Measurements from ENCODE around the gene PLXNA4.
"Not testable (repeated sequence)": the region's sequence is repeated elsewhere in the genome, so short reads cannot be mapped to it uniquely, and the experiment has no call there.

Gene PLXNA4, protein sequence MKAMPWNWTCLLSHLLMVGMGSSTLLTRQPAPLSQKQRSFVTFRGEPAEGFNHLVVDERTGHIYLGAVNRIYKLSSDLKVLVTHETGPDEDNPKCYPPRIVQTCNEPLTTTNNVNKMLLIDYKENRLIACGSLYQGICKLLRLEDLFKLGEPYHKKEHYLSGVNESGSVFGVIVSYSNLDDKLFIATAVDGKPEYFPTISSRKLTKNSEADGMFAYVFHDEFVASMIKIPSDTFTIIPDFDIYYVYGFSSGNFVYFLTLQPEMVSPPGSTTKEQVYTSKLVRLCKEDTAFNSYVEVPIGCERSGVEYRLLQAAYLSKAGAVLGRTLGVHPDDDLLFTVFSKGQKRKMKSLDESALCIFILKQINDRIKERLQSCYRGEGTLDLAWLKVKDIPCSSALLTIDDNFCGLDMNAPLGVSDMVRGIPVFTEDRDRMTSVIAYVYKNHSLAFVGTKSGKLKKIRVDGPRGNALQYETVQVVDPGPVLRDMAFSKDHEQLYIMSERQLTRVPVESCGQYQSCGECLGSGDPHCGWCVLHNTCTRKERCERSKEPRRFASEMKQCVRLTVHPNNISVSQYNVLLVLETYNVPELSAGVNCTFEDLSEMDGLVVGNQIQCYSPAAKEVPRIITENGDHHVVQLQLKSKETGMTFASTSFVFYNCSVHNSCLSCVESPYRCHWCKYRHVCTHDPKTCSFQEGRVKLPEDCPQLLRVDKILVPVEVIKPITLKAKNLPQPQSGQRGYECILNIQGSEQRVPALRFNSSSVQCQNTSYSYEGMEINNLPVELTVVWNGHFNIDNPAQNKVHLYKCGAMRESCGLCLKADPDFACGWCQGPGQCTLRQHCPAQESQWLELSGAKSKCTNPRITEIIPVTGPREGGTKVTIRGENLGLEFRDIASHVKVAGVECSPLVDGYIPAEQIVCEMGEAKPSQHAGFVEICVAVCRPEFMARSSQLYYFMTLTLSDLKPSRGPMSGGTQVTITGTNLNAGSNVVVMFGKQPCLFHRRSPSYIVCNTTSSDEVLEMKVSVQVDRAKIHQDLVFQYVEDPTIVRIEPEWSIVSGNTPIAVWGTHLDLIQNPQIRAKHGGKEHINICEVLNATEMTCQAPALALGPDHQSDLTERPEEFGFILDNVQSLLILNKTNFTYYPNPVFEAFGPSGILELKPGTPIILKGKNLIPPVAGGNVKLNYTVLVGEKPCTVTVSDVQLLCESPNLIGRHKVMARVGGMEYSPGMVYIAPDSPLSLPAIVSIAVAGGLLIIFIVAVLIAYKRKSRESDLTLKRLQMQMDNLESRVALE (N-terminal part only)

DNA sequence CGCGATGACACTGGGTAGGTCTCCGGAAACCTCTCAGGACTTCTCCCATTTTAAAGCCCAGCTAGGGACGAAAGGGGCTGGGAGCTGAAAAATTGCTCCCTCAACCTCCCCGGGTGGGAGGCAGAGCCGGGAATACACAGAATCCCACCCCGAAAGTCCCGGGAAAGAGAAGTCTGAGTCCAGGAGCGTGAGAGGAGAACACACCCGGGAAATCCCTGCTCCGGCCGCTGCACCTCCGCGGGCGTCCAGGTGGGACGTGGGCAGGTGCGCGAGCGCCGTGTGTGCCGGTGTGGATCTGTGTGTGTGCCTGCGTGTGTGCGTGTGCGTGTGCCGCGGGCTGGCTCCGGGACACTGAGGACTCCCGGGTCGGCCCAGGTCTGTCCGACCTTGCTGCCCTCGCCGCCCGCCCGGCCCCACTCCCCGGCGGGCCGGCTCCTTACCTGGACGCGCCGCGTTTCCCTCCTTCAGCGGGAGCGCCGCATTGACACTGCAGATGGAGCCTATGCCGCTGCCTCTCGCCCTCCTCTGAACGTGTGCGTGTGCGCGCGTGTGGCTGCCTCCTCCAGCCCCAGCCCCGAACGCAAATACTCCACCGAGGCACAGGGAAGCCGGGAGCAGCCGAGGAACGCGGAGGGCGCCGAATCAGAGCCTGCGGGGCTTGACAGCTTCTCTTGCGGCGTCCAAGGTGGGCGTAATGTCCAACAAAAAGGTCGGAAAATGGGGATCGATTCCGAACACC lies at the start of gene PLXNA4:
Gene PLXNA4, minus strand, starts transcription at position 489 of the 739 bp plus-strand sequence. CDS start 67,777 bp downstream, outside the sequence.
- DNase-seq (ENCODE audit: extremely low read depth in 1 of 2, low read depth in 1 of 2) = no peak

- no peak for DNase-seq (ENCODE audit: extremely low read depth in 1 of 2, low read depth in 1 of 2)
Observed at GRCh38 chr7:132625651-132626050, 49.4 kb upstream of the PLXNA4 start.

DNA sequence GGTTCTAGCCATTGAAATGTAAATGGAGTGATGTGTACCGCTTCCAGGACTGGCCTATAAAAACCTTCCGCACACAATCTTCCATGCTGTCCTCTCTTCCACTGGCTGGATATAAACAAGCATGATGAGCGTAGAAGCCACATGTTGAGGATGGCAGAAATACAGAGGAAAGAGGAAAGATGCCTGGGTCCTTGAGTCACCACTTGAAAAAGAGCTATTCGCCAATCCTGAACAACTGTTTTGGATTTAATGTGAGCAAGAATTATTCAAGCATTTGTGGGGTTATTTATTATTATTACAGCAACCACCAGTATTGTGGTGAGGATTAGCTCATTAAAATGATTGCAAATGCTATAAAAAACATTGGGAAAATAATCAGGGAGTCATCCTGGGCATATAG lies 45.8 kb upstream of the PLXNA4 start:
- no peak for DNase-seq (ENCODE audit: extremely low read depth in 1 of 2, low read depth in 1 of 2)

- DNase-seq (ENCODE audit: extremely low read depth in 1 of 2, low read depth in 1 of 2) = no peak
Observed at GRCh38 chr7:132619967-132620366, 43.7 kb upstream of the PLXNA4 start.

GRCh38 chr7:132618956-132619305 lies 42.7 kb upstream of the PLXNA4 start:
- DNase-seq (ENCODE audit: extremely low read depth in 1 of 2, low read depth in 1 of 2) = no peak

DNA sequence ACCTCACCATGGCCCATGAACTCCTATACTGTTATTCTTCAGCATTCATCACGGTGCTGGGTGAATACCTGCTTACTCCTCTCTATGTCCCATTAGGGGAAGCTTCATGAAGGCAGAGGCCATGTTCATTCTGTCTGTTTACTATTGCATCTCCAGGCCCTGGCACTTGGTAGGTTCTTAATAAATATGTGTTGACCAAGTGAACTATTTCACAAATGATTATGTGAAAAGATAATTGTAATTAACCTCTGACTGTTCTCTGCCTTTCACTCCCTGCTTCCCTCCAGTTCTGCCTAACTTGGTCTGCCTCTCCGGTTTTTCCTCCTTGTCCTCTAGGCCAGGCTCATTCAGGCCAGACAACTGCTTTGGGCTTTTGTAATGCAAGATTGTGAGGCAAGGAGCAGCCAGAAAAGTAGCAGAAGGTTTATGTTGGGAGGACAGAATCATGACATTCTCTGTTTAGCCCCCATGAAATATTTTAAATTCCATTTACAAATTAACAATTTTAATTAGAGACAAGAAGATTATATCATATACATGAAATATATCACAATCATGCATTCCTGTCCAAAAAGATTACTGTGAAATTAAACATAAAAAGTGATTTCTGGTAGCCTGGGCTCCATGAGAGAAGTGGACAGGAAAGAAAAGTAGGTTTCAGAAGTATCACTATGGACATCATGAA lies 42.1 kb upstream of the PLXNA4 start:
- DNase-seq (ENCODE audit: extremely low read depth in 1 of 2, low read depth in 1 of 2) = no peak

GRCh38 chr7:132614428-132615318 lies 38.4 kb upstream of the PLXNA4 start:
- DNase-seq (ENCODE audit: extremely low read depth in 1 of 2, low read depth in 1 of 2) = no peak

- no peak for DNase-seq (ENCODE audit: extremely low read depth in 1 of 2, low read depth in 1 of 2)
Observed at GRCh38 chr7:132613737-132614136, 37.5 kb upstream of the PLXNA4 start.

GRCh38 chr7:132610995-132611394 lies 34.7 kb upstream of the PLXNA4 start:
- DNase-seq (ENCODE audit: extremely low read depth in 1 of 2, low read depth in 1 of 2) = no peak

DNA sequence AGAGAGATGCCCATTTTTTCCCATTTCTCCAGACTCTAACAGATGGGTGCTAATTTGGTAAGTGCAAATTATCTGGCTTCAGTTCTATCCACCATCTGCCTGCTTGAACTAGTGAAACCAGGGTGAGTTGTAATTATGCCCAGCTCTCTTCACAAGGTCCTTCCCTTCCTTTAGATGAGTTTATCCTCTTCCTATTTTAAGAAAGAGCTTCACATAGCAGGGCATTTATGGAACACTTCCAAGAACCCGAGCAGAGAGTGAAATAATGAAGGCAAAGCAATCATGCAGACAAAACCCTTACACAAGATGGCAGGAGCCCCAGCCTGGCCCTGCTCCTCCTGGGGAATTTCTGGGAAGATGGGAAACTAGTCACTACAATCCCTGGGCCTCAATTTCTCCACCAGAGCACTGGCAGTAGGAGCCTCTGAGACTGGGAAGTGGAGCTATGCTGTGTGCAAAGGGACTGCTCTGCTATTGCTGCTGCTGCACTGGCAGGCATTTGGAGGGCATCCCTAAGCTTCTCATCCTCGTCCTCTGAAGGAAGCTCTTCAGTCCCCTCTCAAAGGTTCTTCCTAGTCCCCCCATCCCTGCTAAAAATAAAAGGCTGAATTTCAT lies 33.7 kb upstream of the PLXNA4 start:
- no peak for DNase-seq (ENCODE audit: extremely low read depth in 1 of 2, low read depth in 1 of 2)

DNA sequence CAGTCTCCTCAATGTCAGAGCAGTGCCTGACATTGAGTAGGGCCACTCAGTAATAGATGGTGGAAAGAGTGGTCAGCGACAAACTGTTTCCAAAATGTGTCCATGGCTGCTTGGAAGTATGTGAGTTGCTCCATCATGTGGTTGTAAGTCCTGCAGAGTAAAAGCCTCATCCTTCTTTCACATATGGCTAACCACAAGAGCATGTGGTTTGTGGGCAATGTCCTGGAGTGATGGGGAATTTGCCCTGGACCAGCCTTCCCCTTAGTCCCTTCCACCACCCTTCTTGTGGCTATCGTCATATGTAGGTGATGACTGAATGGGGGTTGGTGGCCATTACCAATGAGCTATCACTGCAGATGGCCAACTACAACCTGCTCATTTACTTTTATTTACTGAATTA lies 33.0 kb upstream of the PLXNA4 start:
- DNase-seq (ENCODE audit: extremely low read depth in 1 of 2, low read depth in 1 of 2) = no peak

DNA sequence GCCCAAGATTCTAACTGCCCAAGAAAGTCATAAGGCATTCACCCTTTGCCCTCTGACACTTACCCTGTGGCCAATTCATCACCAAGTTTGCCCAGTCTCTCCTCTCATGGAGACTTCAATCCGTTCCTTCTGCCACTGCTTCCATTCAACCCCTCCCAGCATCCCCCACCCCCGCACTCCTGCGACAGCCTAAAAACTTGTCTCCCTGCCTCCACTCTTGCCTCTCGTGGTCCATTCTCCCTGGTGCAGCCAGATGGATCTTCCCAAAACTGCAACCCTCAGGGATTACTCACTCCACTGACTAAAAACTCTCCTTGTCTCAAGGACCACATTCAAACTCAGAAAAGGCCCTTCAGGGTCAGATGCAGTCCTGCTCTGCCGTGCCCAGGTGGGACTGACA lies 32.3 kb upstream of the PLXNA4 start:
- DNase-seq (ENCODE audit: extremely low read depth in 1 of 2, low read depth in 1 of 2) = no peak

GRCh38 chr7:132607656-132608055 lies 31.4 kb upstream of the PLXNA4 start:
- DNase-seq (ENCODE audit: extremely low read depth in 1 of 2, low read depth in 1 of 2) = no peak

DNA sequence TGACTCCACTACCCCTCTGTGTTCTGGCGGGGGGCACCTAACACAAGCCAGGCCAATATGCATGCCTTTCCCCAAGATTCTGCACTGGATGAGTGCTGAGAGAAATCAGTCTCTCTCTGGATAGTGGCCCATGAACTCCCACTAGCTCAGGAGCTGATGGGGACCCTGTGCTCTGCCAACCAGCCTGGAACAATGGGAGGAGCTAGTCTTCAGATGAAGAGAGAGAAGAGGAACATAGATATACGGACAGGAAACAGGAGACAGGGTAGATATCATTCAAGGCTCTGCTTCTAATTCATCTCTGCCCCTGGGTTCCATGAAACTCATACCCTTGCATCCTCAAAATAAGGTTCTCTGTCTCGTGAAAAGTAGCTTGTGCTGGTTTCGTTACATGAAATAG lies 27.9 kb upstream of the PLXNA4 start:
- DNase-seq (ENCODE audit: extremely low read depth in 1 of 2, low read depth in 1 of 2) = no peak

DNA sequence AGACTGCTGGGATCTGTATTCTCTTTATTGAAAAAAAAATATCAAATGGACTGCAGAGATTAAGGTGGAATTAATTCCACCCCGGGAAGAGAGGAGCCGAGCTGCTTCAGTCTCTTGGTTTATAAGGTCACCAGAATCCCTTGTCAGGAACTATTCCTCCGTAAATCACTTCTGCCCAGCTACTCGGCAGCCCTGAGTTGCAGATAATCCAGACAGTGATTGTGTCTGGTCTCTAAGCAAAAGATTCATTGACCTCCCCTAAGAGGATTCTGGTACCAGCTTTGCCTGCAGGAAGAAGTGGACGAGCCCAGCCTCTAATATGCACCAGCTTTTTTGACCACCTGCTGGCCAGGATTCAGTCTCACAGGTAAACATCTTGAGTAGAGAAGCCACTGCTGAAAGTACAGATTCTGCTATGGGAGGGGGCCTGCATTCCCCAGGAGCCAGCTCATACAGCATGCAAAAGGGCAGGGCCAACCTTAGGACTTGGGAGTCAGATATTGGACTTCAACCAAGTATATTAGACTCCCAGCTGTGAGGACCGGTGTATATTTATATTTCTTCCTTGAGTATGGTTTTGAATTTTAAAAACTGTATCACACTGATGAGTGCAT lies 27.1 kb upstream of the PLXNA4 start:
- DNase-seq (ENCODE audit: extremely low read depth in 1 of 2, low read depth in 1 of 2) = no peak

GRCh38 chr7:132601783-132602182 lies 25.5 kb upstream of the PLXNA4 start:
- no peak for DNase-seq (ENCODE audit: extremely low read depth in 1 of 2, low read depth in 1 of 2)

GRCh38 chr7:132596588-132596987 lies 20.3 kb upstream of the PLXNA4 start:
- no peak for DNase-seq (ENCODE audit: extremely low read depth in 1 of 2, low read depth in 1 of 2)

GRCh38 chr7:132594741-132595140 lies 18.5 kb upstream of the PLXNA4 start:
- not testable (repeated sequence) for DNase-seq (ENCODE audit: extremely low read depth in 1 of 2, low read depth in 1 of 2)

Measured in stimulated activated CD8-positive, alpha-beta memory T cell treated with anti-CD3 and anti-CD28 coated beads, Interleukin-7, amount 100 ng/mL, for 48 hours (primary cell).